Right lobe of liver (tissue), 6 donors: ENCODE results near the gene LPCAT1. TPM values are rescaled to one million over a fixed set of nuclear protein-coding genes. Genes with fewer than 3 reads are reported as not detected.
"Not testable (repeated sequence)": the region's sequence is repeated elsewhere in the genome, so short reads cannot be mapped to it uniquely, and the experiment has no call there.

Experiments used
- ATAC-seq, 4 donors: fragments of 200-7000 bp; cut with Tn5 transposase; one replicate each; pipeline ENCODE4 v1.9.1; 2020; ENCODE audit warnings: mild to moderate bottlenecking in 4 of 4, moderate library complexity in 4 of 4
- DNase-seq, 3 donors: peaks; one replicate each; pipeline ENCODE4 v3.0.0-alpha.2; 2020
- H3K27ac ChIP-seq, 3 donors: fragments of 200-600 bp; one replicate each; pipeline ENCODE4 v1.8.0; 2022
- H3K27me3 ChIP-seq, 2 donors: fragments of 200-600 bp; one replicate each; pipeline ENCODE4 v1.8.0; 2022
- H3K36me3 ChIP-seq, 4 donors: fragments of 200-600 bp; sonication (generic) in 1 of 4; one replicate each; pipeline versions ENCODE4 v1.5.1 to v1.8.0; 2017 to 2022; ENCODE audit warnings: control low read depth in 1 of 4
- H3K4me1 ChIP-seq, 4 donors: fragments of 200-600 bp; sonication (generic) in 1 of 4; one replicate each; pipeline versions ENCODE4 v1.5.1 to v1.8.0; 2017 to 2022; ENCODE audit warnings: control low read depth in 1 of 4
- H3K4me3 ChIP-seq, 3 donors: fragments of 200-600 bp; one replicate each; pipeline ENCODE4 v1.8.0; 2022
- H3K9me3 ChIP-seq, 4 donors: fragments of 200-600 bp; sonication (generic) in 1 of 4; one replicate each; pipeline versions ENCODE4 v1.5.1 to v1.8.0; 2017 to 2022; ENCODE audit warnings: control low read depth in 1 of 4
- CTCF ChIP-seq, 4 donors: fragments of 200-600 bp in 3 of 4; fragments of 450-650 bp in 1 of 4; IDR thresholded peaks; one replicate each; pipeline versions ENCODE4 v1.5.1 to v1.8.0; 2016 to 2022; ENCODE audit warnings: antibody characterized with exemption in 4 of 4, mild to moderate bottlenecking in 2 of 4
- POLR2A ChIP-seq: fragments of 450-650 bp; IDR thresholded peaks from one replicate; pipeline ENCODE4 v1.6.1; 2017; ENCODE audit warnings: antibody characterized with exemption, mild to moderate bottlenecking
- WGBS: methylation state at CpG from one replicate; pipeline ENCODE4 v1.1.6; 2018; ENCODE audit warnings: low coverage, low lambda C conversion rate; ENCODE audit not compliant: insufficient coverage; ENCODE audit errors: missing lambda C conversion rate; 5-methylcytosine and 5-hydroxymethylcytosine counted together
- intact Hi-C, 2 donors: fragments of 100-400 bp; cut with DNase I; formaldehyde crosslinking; loops; one replicate each; pipeline versions ENCODE4 v1.11.2 to v1.14.1; 2022
- total RNA-seq, 6 experiments: library from RNA; depleted of rRNA in 2 of 6; stranded (reverse); fragments of >200 nt in 2 of 6; fragmentation: NEBNext Ultra II Directional in 3 of 6; extraction: Animal tissue kit (Norgen Biotek cat#: 25700) in 3 of 6; gene quantifications; one replicate each; pipeline versions ENCODE4 v1.1.0 to v1.2.4, GENCODE V29; 2016 to 2023
- donor health status: DM: no; HTN: yes; CAD: no.
- donor health status: DM: no; HTN: no; CAD: no.
- donor health status: DM: no; HTN: no; CAD: no.
- donor health status: DM: no; HTN: yes; CAD: no.
- donor health status: DM: no; HTN: yes; CAD: no.

LPCAT1 gene
- total RNA-seq, 6 experiments from 2014 or later, result 6.9 to 38.6 (median 13.1) TPM

- Histone ChIP-seq H3K36me3 (peaks cover 0 to 1% (median 0%) of the 10 kb centered on the region in 4 donors), H3K27ac (peak overlapping the region in 2 of 3 donors; percentile 24 to 34), H3K9me3 (no peaks in the 10 kb centered on the region), H3K27me3 (no peaks in the 10 kb centered on the region), H3K4me1 (peaks cover 0 to 3% (median 0%) of the 10 kb centered on the region in 4 donors), H3K4me3 (no peak overlapping the region)
- ATAC-seq, result peak; percentile 17 to 53 (median 28)
- WGBS, result 86% methylated on average over 9 of the region's 20 CpGs
- peak; percentile 49 to 64 (median 50) for DNase-seq
- TF ChIP-seq CTCF (IDR thresholded peaks at IDR 0.05) (no peak), POLR2A (no peak)
- intact Hi-C loops, result no loop called here
Measured at GRCh38 chr5:1517838-1518237, 5.9 kb downstream of the LPCAT1 start.

GRCh38 chr5:1516615-1517601 is 6.9 kb downstream of the LPCAT1 start:
- H3K9me3 ChIP-seq, result no peaks in the 10 kb centered on the region
- no peaks in the 10 kb centered on the region for H3K4me1 ChIP-seq
- peak overlapping the region in 2 of 3 donors; percentile 24 to 34 for H3K27ac ChIP-seq
- H3K36me3 ChIP-seq, result peaks cover 0 to 1% (median 0%) of the 10 kb centered on the region in 4 donors
- TF ChIP-seq CTCF (IDR thresholded peaks at IDR 0.05) (no peak), POLR2A (no peak)
- 77% methylated on average over 4 of the region's 19 CpGs for WGBS
- DNase-seq, result peak; percentile 46 to 52 (median 48)
- intact Hi-C loops, result no loop called here
- no peaks in the 10 kb centered on the region for H3K27me3 ChIP-seq
- ATAC-seq, result peak; percentile 21 to 42 (median 38)
- no peak overlapping the region for H3K4me3 ChIP-seq

- ATAC-seq, result peak in 1 of 4 donors; percentile 69
- 60% methylated on average over 1 of the region's 8 CpGs for WGBS
- intact Hi-C loops, result no loop called here
- peak; percentile 25 to 63 (median 42) for DNase-seq
- Histone ChIP-seq H3K27ac (no peak overlapping the region), H3K36me3 (peaks cover 0 to 1% (median 0%) of the 10 kb centered on the region in 4 donors), H3K9me3 (no peaks in the 10 kb centered on the region), H3K4me3 (no peak overlapping the region), H3K27me3 (no peaks in the 10 kb centered on the region), H3K4me1 (no peaks in the 10 kb centered on the region)
- TF ChIP-seq POLR2A (no peak), CTCF (IDR thresholded peaks at IDR 0.05) (no peak)
Measured at GRCh38 chr5:1515921-1516571, 7.7 kb downstream of the LPCAT1 start.

GRCh38 chr5:1515311-1515920 is 8.3 kb downstream of the LPCAT1 start:
- Histone ChIP-seq H3K27ac (no peak overlapping the region), H3K4me1 (no peaks in the 10 kb centered on the region), H3K27me3 (no peaks in the 10 kb centered on the region), H3K9me3 (no peaks in the 10 kb centered on the region), H3K36me3 (peaks cover 0 to 1% (median 0%) of the 10 kb centered on the region in 4 donors), H3K4me3 (no peak overlapping the region)
- WGBS, result 92% methylated on average over 4 of the region's 11 CpGs
- TF ChIP-seq CTCF (IDR thresholded peaks at IDR 0.05) (no peak), POLR2A (no peak)
- intact Hi-C loops, result no loop called here
- peak in 3 of 4 donors; percentile 8 to 19 (median 11) for ATAC-seq
- DNase-seq, result peak; percentile 23 to 55 (median 45)

- intact Hi-C loops, H3K4me3 ChIP-seq, H3K4me1 ChIP-seq, H3K9me3 ChIP-seq, H3K27ac ChIP-seq, H3K36me3 ChIP-seq, H3K27me3 ChIP-seq, ATAC-seq: not testable (repeated sequence)
- WGBS, result 90% methylated on average over 8 of the region's 11 CpGs
- DNase-seq, result peak in 2 of 3 donors; percentile 9 to 33
Measured at GRCh38 chr5:1514819-1515310, 8.9 kb downstream of the LPCAT1 start.
